Stomach (tissue), 9 donors: Measurements from ENCODE around the gene GRIA4. TPM values are rescaled to one million over a fixed set of nuclear protein-coding genes. Genes with fewer than 3 reads are reported as not detected.

Experiments used
- DNase-seq, 2 donors: peaks; one replicate each; pipeline versions ENCODE4 v3.0.0 to v3.0.0-alpha.2; 2013 to 2019
- H3K27ac ChIP-seq, 5 donors: fragments of 200-600 bp in 4 of 5; sonication (generic) in 4 of 5; one replicate each; pipeline ENCODE4 v1.5.1; 2013 to 2019; ENCODE audit warnings: mild to moderate bottlenecking in 1 of 5, moderate library complexity in 1 of 5
- H3K27me3 ChIP-seq, 3 donors: fragments of 200-600 bp; sonication (generic); one replicate each; pipeline ENCODE4 v1.5.1; 2017 to 2019; ENCODE audit warnings: mixed run types in 1 of 3
- H3K36me3 ChIP-seq, 4 donors: fragments of 200-600 bp; sonication (generic); 1 replicate in 3 of 4; 2 replicates in 1 of 4; pipeline ENCODE4 v1.5.1; 2016 to 2019
- H3K4me1 ChIP-seq, 4 donors: fragments of 200-600 bp; sonication (generic); one replicate each; pipeline ENCODE4 v1.5.1; 2016 to 2019
- H3K4me3 ChIP-seq, 4 donors: fragments of 200-600 bp; sonication (generic) in 3 of 4; one replicate each; pipeline ENCODE4 v1.5.1; 2016 to 2019; ENCODE audit warnings: mild to moderate bottlenecking in 1 of 4
- H3K9me3 ChIP-seq, 4 donors: fragments of 200-600 bp; sonication (generic); one replicate each; pipeline ENCODE4 v1.5.1; 2016 to 2019
- EP300 ChIP-seq: sonication (generic); formaldehyde crosslinking; IDR thresholded peaks from one replicate; pipeline ENCODE4 v1.6.1; 2017; ENCODE audit warnings: antibody characterized with exemption
- POLR2A ChIP-seq, 4 donors: fragments of 450-650 bp; IDR thresholded peaks; one replicate each; pipeline ENCODE4 v1.6.1; 2016; ENCODE audit warnings: antibody characterized with exemption in 4 of 4, control low read depth in 2 of 4, mild to moderate bottlenecking in 1 of 4, moderate library complexity in 1 of 4
- POLR2AphosphoS5 ChIP-seq, 3 donors: sonication (generic); formaldehyde crosslinking; IDR thresholded peaks; one replicate each; pipeline ENCODE4 v1.6.1; 2016; ENCODE audit warnings: antibody characterized with exemption in 3 of 3
- WGBS, 5 donors: extraction: QIAGEN DNeasy Blood & Tissue Kit in 3 of 5; methylation state at CpG; one replicate each; pipeline versions ENCODE4 v1.1.5 to v1.1.7; 2013 to 2018; 5-methylcytosine and 5-hydroxymethylcytosine counted together
- intact Hi-C: fragments of 100-400 bp; cut with DNase I; formaldehyde crosslinking; loops from one replicate; pipeline ENCODE4 v1.15.1; 2023; ENCODE audit warnings: low total_unique reads
- polyA plus RNA-seq, 3 donors: library from polyadenylated mRNA; stranded (reverse); fragments of 200-250 nt; gene quantifications; one replicate each; pipeline ENCODE4 v1.2.3, GENCODE V29; 2013
- total RNA-seq, 5 donors: library from RNA; depleted of rRNA; stranded (reverse); fragments of >200 nt; gene quantifications; one replicate each; pipeline versions ENCODE4 v1.1.0 to v1.2.3, GENCODE V29; 2014 to 2016
- TF ChIP-seq, protein P1 (sequence below), 7 experiments: fragments of 450-650 bp in 4 of 7; fragments of 200-600 bp in 3 of 7; sonication (generic) in 3 of 7; IDR thresholded peaks; one replicate each; pipeline ENCODE4 v1.5.1; 2016 to 2019; ENCODE audit warnings: antibody characterized with exemption in 7 of 7, control low read depth in 2 of 7, mild to moderate bottlenecking in 1 of 7
- donor health status: healthy with polysubstance abuse.
- donor health status: Bipolar disorder and iron deficiency.
- donor health status: healthy.

GRIA4 gene
- total and polyA plus RNA-seq, 8 donors: under 0.01 to 5.9 (median 2.0) TPM; not detected in 1

- no peak for DNase-seq
- Histone ChIP-seq H3K9me3 (peaks cover 0 to 16% (median 10%) of the 10 kb centered on the region in 4 donors), H3K4me3 (no peak overlapping the region), H3K27me3 (no peaks in the 10 kb centered on the region), H3K27ac (no peak overlapping the region), H3K4me1 (no peaks in the 10 kb centered on the region), H3K36me3 (no peaks in the 10 kb centered on the region)
- TF ChIP-seq, protein P1, sequence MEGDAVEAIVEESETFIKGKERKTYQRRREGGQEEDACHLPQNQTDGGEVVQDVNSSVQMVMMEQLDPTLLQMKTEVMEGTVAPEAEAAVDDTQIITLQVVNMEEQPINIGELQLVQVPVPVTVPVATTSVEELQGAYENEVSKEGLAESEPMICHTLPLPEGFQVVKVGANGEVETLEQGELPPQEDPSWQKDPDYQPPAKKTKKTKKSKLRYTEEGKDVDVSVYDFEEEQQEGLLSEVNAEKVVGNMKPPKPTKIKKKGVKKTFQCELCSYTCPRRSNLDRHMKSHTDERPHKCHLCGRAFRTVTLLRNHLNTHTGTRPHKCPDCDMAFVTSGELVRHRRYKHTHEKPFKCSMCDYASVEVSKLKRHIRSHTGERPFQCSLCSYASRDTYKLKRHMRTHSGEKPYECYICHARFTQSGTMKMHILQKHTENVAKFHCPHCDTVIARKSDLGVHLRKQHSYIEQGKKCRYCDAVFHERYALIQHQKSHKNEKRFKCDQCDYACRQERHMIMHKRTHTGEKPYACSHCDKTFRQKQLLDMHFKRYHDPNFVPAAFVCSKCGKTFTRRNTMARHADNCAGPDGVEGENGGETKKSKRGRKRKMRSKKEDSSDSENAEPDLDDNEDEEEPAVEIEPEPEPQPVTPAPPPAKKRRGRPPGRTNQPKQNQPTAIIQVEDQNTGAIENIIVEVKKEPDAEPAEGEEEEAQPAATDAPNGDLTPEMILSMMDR (IDR thresholded peaks at IDR 0.05): no peak
- intact Hi-C loops: no loop called here
- 70 to 87% (median 85%) methylated on average over 3 of the region's 3 CpGs for WGBS, 5 donors
Observed at GRCh38 chr11:105723269-105723668, 113.4 kb downstream of the GRIA4 start.

- 81 to 94% (median 88%) methylated on average over 3 of the region's 3 CpGs for WGBS, 5 donors
- TF ChIP-seq, protein P1 (IDR thresholded peaks at IDR 0.05): no peak
- no peak for TF ChIP-seq EP300
- TF ChIP-seq POLR2AphosphoS5 (IDR thresholded peaks at IDR 0.05): no peak
- TF ChIP-seq POLR2A (IDR thresholded peaks at IDR 0.05): no peak
- Histone ChIP-seq H3K4me1 (no peaks in the 10 kb centered on the region), H3K4me3 (no peak overlapping the region), H3K27ac (no peak overlapping the region), H3K27me3 (no peaks in the 10 kb centered on the region), H3K36me3 (no peaks in the 10 kb centered on the region), H3K9me3 (peaks cover 0 to 13% (median 0%) of the 10 kb centered on the region in 4 donors)
- intact Hi-C loops: no loop called here
- DNase-seq: no peak
Observed at GRCh38 chr11:105732611-105733010, 122.7 kb downstream of the GRIA4 start.

DNA sequence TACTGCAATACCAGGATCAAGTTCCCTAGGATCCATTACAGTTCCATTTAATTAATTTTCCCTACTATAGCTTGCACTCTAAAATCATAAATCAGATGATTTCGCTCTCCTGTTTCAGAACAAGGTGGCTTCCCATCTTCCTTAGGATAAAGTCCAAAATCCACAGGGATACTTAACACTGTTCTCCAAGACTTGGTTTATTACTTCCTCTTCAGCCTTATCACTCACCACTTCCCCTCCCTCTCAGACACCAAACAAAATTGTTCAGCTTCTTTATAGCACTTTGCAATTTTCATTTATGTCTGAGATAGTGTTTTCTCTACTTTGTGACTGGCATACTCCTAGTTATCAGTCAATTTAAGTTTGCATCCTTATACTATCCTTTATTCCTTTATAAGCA, 124.6 kb downstream of the GRIA4 start:
- 59 to 92% (median 90%) methylated on average over 1 of the region's 1 CpG for WGBS, 5 donors
- no peaks in the 10 kb centered on the region for H3K27me3 ChIP-seq
- no peak overlapping the region for H3K27ac ChIP-seq
- no peaks in the 10 kb centered on the region for H3K4me1 ChIP-seq
- DNase-seq: no peak
- H3K9me3 ChIP-seq: peaks cover 0 to 6% (median 0%) of the 10 kb centered on the region in 4 donors
- intact Hi-C loops: no loop called here
- no peak overlapping the region for H3K4me3 ChIP-seq
- TF ChIP-seq, protein P1 (IDR thresholded peaks at IDR 0.05): no peak
- TF ChIP-seq EP300: no peak
- H3K36me3 ChIP-seq: no peaks in the 10 kb centered on the region

GRCh38 chr11:105738251-105738650, 128.4 kb downstream of the GRIA4 start:
- intact Hi-C loops: no loop called here
- Histone ChIP-seq H3K4me1 (no peaks in the 10 kb centered on the region), H3K27me3 (no peaks in the 10 kb centered on the region), H3K4me3 (no peak overlapping the region), H3K36me3 (no peaks in the 10 kb centered on the region), H3K9me3 (no peaks in the 10 kb centered on the region), H3K27ac (no peak overlapping the region)
- no peak for TF ChIP-seq POLR2AphosphoS5 (IDR thresholded peaks at IDR 0.05)
- TF ChIP-seq, protein P1 (IDR thresholded peaks at IDR 0.05): no peak
- TF ChIP-seq EP300: no peak
- no peak for TF ChIP-seq POLR2A (IDR thresholded peaks at IDR 0.05)
- no peak for DNase-seq
- WGBS, 5 donors: 46 to 70% (median 63%) methylated on average over 1 of the region's 1 CpG
